NCI-H2196 treated with DMSO at 0.1 percent for 48 hours (cell line): ENCODE results near the gene EEIG2.

Experiments
- DNase-seq: peaks from one replicate; lab custom pipeline; 2025; ENCODE audit not compliant: unreplicated experiment; lab: John Stamatoyannopoulos, UW

The EEIG2 gene

DNA sequence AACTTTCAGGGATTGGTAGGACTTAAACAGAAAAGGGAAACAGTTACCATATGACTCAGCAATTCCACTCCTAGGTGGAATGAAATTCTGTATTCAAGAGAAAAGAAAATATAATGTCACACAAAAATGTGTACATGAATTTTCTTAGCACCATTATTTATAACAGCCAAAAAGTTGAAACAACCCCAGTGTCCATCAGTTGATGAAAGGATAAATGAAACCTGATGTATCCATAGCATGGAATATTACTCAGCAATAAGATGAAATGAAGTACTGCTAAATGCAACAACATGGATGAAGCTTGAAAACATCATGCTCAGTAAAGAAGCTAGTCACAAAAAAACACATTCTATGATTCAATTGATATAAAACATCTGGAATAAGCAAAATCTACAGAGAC, 15.5 kb downstream of the EEIG2 start:
- DNase-seq: no peak

DNA sequence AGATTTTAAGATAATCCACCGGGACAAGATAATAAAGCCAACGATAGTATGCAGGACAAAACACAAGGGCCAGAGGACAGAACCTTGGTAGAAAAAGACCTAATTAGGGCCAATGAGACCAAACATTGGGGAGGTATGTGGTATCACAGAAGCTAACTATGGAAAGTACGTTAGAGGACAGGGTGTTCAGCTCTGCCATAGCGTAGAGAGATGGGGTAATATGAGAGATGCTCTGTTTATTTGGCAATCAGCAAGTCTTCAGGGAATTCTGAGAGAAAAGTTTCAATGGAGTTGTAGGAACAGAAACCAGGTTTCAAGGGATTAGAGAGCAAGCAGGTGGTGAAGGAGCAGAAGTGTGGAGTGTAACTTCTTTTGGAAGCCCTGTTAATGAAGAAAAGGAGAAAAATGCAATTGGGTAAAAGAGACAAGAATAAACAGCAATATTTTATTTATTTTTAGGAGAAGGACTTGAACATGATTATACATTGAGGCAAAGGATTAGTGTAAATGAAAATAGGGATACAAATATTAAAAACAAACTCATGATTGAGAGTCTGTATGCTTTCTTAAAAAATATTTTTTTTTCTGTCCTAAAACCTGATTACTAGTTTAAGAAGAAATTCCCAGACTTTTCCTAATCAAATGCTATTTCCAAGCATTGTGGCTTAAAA, 24.0 kb downstream of the EEIG2 start:
- no peak for DNase-seq

DNA sequence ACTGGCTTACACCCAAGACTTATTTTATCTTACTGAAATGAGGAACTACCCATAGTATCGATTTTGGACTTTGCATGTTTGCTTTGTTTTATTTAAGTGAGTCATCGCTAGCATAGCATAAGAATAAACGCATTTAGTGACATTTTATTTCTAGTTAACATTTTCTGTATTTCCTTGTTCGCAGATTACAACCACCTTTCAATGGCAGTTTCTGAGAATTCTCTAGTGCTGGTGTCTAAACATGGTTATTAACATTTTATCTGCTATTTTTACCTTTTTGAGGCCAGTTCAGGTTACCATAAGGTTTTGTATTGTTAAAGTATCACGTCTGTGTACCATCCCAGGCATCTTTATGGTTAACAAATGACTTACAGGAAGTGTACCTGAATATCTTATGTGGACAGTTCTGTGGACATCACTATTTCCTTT, 24.5 kb downstream of the EEIG2 start:
- no peak for DNase-seq

DNA sequence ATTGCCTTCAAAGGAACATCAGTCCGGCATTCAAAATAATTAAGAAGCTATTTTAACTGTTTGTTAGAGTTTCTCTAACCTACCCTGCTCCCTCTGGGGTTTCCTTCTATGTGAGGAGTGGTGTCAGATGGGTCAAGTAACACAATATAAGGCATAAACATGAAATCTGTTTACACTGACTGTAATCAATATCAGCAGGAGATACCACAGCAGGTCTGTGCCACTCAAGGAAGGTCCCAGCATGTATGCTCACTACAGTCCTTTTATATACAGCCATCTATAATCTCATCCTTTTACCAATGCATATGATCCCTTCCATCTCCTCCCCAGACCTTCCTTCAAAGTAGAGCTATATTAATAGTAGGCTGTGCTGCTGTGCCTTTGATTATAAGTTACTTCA, 25.4 kb downstream of the EEIG2 start:
- no peak for DNase-seq

DNA sequence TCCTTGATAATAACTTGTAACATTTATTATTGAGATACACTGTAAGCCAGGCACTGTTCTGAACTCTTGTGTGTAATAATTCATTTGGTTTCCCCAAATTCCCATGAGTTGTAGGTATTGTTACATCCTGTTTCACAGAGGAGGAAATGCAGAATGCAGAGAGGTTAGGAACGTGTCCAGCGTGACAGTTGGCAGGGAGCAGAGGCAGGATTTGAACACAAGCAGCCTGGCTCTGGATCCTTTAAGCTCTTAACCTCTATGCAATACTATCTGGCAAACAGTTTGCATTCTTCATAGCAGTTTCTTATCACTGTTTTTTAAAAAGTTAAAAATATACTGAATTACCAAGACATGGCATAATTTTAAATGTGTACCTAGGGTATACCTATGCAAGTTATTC, 30.5 kb downstream of the EEIG2 start:
- DNase-seq: no peak

DNA sequence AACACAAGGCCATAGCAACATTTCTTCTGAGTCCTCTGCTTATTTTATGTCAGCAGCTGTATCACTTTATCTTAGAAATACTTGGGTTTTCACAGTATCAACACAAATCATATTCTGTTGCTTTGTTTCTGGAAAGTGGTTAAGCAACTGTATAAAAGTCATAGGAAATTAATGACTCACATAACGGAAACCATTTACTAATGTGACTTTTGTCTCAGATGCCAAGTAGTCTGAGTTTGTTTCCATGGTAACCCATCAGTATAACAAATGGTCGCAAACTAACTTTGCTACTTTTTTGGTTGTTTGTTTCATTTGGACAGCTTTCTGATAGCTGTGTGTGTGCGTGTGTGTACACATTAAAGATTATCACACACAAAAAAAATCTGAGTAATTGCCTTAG, 31.1 kb downstream of the EEIG2 start:
- no peak for DNase-seq

DNA sequence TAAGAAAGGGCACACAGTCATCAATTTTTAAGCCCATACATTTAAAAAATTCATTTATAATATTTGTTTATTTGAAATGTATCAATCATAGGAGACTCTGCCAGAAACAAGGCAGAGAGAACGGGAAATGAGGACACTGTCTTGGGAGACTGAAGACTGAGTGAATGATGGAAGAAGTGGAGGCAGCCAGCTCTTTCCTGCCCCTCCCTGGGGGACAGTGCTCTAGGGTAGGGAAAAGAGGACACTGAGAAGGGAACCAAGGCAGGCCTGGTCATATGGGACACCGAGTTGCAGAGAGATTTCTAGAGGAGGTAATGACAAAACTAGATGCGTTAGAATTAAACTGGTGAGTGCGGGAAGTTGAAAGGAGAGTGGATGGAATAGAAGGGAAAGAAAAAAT, 31.6 kb downstream of the EEIG2 start:
- no peak for DNase-seq

DNA sequence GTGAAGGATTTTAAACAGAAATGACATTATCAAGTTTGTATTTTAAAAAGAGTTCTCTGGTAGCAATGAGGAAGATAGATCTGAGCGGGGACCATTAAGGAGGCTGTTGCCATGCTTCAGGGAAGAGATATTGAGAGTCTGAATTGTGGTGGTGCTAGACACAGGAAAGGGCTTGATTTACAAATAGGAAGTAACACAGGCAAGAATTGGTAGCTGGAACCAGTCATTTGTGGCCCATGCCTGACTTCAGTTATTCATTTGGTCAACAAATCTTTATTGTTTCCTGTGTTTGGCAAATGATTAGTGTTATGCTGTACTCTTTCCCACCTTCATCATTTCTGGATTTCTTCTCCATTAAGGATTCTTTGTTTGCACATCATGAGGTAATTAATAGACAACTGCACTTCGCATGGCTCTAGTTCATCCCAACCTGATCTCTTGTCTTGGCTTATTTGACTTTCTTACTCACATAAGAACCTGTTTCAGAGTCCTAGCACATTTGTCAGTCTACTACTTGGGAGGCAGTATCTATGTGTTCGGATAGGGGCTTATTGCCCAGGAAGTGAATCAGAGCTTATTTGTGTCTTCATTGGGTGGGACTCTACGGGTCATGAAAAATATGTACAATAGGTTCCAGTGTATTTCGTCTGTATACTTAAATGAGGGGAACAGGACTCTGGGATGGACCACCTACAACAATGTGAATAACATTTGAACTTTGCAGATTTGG, 32.3 kb downstream of the EEIG2 start:
- no peak for DNase-seq

DNA sequence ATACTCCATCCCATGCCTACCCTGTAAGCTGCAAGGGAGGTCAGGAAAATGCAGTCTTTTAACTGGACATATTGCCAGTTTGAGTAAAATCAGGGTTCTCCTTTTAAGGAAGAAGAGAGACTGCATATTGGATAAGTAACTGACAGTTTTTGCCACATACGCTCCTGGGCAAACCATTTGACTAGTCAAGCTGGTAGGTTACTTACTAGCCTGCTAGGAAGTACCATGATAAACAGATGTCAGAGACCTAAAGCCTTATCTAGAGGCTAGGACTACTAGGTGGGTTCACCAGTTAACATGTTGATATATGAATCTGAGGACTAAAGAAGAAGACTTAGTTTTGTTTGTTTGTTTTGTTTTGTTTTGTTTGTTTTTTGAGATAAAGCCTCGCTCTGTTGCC, 33.5 kb downstream of the EEIG2 start:
- DNase-seq: no peak

DNA sequence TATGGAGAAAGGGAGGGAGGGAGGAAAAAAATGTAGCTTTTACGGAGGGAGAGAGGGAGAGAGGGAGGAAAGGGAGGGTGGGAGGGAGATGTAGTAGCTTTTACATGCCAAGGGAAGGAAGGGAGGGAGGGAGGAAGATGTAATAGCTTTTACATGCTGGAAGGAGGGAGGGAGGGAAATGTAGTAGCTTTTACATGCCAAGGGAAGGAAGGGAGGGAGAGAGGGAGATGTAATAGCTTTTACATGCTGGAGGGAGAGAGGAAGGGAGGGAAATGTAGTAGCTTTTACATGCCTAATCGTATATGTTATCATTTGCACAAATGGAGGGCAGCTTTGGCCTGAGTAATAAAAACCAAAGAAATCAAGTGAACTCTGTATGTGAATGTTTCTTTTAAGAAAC, 35.6 kb downstream of the EEIG2 start:
- DNase-seq: no peak

DNA sequence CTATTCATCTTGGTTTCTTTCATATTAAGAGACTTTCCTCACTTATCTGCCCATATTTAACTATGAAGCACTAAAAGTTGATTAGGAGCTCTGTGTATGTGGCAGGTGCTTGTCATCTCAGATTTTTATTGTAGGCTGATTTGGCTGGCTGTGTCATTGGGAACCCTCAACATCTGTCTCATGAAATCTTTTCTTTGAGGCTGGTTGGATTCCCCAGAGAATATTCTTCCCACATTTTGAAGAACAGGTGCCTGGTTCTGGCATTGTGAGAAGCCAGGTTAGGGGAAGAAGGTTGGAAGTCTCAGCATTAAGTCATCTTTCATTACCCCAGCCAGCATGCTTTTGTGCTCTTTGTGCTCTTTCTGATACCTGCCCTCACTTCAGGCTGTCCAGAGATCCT, 37.1 kb downstream of the EEIG2 start:
- no peak for DNase-seq

DNA sequence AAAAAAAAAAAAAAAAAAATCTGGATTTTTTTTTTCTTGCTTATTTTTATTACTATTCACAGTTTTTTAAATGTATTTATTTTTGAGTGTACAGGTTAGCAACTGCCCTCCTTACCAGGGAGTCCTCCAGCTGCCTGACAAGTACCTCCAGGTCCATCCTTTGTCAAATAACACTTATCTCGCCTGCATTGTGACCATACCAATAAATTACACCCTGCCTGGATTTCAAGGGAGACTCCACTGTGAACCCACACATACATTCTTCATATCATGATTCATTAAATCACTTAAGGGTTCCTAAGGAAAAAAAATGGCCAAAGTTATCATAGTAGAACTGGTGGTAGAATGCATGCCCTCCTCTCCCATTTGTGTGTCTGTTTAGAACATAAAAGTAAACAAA, 38.4 kb downstream of the EEIG2 start:
- DNase-seq: no peak

DNA sequence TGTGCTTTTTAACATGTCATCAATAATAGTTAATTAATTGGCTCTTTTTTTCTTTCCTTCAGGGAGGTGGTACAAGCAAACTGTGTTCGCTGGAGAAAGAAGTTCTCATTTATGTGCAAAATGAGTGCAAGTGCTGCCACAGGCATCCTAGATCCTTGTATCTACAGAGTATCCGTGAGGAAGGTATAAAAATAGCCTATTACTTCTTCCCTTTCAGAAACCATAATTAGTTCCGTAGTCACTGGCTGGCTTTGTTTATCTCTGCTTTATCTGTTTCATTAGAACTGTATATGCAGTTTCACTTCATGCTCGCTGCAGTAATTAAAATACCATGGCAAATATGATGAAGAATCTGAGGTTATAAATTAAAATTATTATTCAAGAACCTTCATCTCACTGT, 40.6 kb downstream of the EEIG2 start:
- DNase-seq: no peak

DNA sequence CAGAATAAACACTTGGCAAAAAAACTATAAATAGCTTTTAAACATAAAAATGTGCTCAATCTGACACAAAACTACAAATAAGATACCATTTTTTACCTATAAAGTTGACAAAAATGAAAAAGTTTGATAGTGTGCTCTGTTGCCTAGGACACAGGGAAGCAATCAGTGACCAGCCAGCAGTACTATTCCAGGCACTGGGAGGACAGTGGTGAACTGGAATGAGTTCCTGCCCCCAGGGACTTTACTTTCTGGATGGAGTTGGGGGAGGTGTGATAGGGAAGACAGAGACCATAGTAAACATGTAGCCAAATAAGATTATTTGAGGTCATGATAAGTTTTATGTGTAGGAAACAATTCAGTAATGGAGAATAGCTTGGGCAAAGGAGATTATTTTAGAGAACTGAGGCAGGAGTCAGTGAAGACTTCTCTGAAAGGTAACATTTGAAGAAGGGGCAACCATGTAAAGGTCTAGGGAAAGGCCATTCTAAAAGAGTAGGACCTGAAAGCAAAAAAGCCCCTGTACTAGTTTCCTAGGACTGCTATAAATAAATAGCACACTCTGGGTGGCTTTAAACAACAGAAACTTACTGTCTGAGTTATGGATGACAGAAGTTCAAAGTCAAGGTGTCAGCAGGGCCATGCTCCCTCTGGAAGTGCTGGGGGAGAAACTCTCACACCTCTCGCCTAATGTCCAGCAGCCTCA, 42.0 kb downstream of the EEIG2 start:
- DNase-seq: no peak

DNA sequence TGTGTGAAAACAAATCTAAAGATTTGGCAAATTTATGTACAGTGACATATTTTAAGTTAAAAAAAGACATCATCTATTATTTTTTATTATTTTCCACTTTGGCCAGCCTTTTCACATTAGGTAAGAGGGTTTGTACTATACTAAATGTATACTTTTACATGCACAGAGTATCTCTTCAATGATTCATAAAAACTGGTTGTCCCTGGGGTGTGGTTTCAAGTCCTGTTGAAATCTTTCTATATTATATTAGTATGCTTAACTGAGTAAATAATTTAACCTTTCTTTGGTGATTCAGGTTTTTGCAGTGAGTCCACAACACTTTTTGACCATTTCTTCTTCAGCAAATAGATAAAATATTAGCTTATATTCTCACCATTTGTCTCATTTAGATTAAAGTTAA, 45.7 kb downstream of the EEIG2 start:
- DNase-seq: no peak

DNA sequence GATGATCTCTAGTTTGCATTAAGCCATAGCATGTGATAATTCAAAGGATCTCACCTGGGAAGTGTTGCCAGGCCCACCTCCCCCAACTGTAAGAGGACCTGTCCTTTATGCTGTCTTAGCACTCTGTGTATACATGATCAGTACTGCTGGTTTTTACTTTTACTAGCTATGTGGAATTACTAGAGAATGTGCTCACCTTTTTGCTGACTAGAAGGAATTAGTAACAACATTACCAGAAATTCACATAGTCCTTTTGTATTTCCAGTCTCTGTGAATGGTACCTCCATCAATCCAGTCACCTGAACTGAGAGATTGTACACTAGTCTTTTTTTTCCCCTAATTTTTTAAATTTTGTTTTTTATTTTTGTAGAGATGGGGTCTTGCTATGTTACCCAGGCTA, 46.6 kb downstream of the EEIG2 start:
- DNase-seq: no peak

DNA sequence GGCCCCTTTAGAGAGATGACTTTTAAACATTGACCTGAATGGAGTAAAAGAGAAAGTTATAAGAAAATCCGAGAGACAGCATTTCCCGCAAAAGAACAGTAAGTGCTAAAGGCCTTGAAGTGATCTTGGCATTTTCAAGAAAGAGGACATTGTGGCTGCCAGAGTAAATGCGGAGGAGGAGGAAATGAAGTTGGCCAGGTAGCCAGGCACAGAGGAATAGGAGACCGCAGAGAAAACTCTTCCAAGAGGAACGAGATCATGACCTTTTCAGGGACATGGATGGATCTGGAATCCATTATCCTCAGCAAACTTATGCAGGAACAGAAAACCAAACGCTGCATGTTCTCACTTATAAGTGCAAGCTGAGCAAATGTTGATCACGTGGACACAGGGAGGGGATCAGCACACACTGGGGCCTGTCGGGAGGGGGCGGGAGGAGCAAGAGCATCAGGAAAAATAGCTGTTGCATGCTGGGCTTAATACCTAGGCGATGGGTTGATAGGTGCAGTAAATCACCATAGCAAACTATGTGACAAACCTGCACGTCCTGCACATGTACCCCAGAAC, 49.7 kb downstream of the EEIG2 start:
- DNase-seq: no peak
